Neural cell (in vitro differentiated cells): Measurements from ENCODE around the gene GIPC2. TPM values are rescaled to one million over a fixed set of nuclear protein-coding genes. Genes with fewer than 3 reads are reported as not detected.

Source experiments
- H2AFZ ChIP-seq: fragments of 200-600, 300-800 bp; sonication (generic), shearing (Covaris generic); 2 replicates; pipeline ENCODE4 v1.6.0; 2014; ENCODE audit warnings: low read depth, mild to moderate bottlenecking, antibody characterized with exemption, low read length, moderate library complexity
- H3F3A ChIP-seq: fragments of 200-600 bp; shearing (Covaris generic); 2 replicates; pipeline ENCODE4 v1.6.1; 2016; ENCODE audit warnings: mild to moderate bottlenecking, moderate library complexity, mixed read lengths, antibody characterized with exemption, low read length; ENCODE audit not compliant: insufficient read depth, poor library complexity, severe bottlenecking
- H3K27ac ChIP-seq: fragments of 200-600, 300-800 bp; sonication (generic), shearing (Covaris generic); 2 replicates; pipeline ENCODE4 v1.5.1; 2014; ENCODE audit warnings: mild to moderate bottlenecking, low read length, moderate library complexity
- H3K27me3 ChIP-seq: fragments of 300-800, 200-600 bp; sonication (generic), shearing (Covaris generic); 2 replicates; pipeline ENCODE4 v1.6.0; 2014; ENCODE audit warnings: mild to moderate bottlenecking, low read depth, low read length, moderate library complexity; ENCODE audit not compliant: insufficient read depth
- H3K36me3 ChIP-seq: fragments of 300-800, 200-600 bp; sonication (generic), shearing (Covaris generic); 2 replicates; pipeline ENCODE4 v1.5.1; 2014; ENCODE audit warnings: mild to moderate bottlenecking, antibody characterized with exemption, low read length, moderate library complexity; ENCODE audit not compliant: insufficient read depth
- H3K4me2 ChIP-seq: fragments of 300-800, 200-600 bp; sonication (generic), shearing (Covaris generic); 2 replicates; pipeline ENCODE4 v1.6.0; 2014; ENCODE audit warnings: mild to moderate bottlenecking, low read length
- H3K4me3 ChIP-seq: fragments of 300-800, 200-600 bp; sonication (generic), shearing (Covaris generic); 2 replicates; pipeline ENCODE4 v1.5.1; 2014; ENCODE audit warnings: mild to moderate bottlenecking, low read length, moderate library complexity
- H3K79me2 ChIP-seq: fragments of 200-600 bp; shearing (Covaris generic); replicated peaks from 2 replicates; pipeline ENCODE4 v1.6.0; 2014; ENCODE audit warnings: mild to moderate bottlenecking, low read length, moderate library complexity; ENCODE audit not compliant: insufficient read depth
- H3K9ac ChIP-seq: fragments of 300-800, 200-600 bp; sonication (generic), shearing (Covaris generic); 2 replicates; pipeline ENCODE4 v1.6.1; 2016; ENCODE audit warnings: mild to moderate bottlenecking, low read length, mixed read lengths
- H3K9me2 ChIP-seq: fragments of 200-600 bp; shearing (Covaris generic); 2 replicates; pipeline ENCODE4 v1.6.1; 2016; ENCODE audit warnings: mild to moderate bottlenecking, low read length, mixed read lengths; ENCODE audit not compliant: insufficient read depth
- H3K9me3 ChIP-seq: fragments of 200-600, 300-800 bp; sonication (generic), shearing (Covaris generic); 2 replicates; pipeline ENCODE4 v1.6.1; 2016; ENCODE audit warnings: mild to moderate bottlenecking, mixed run types, low read length, moderate library complexity, mixed read lengths
- H4K20me1 ChIP-seq: fragments of 200-600 bp; shearing (Covaris generic); 2 replicates; pipeline ENCODE4 v1.6.1; 2016; ENCODE audit warnings: mild to moderate bottlenecking, mixed run types; ENCODE audit not compliant: insufficient read depth
- EP300 ChIP-seq: fragments of 450-650 bp; conservative IDR thresholded peaks from 2 replicates; pipeline ENCODE4 v1.6.1; 2014; ENCODE audit warnings: antibody characterized with exemption, mild to moderate bottlenecking, moderate library complexity; ENCODE audit not compliant: poor library complexity, severe bottlenecking
- EZH2 ChIP-seq: fragments of 200-600, 300-800 bp; shearing (Covaris generic), sonication (generic); IDR thresholded peaks from 2 replicates; pipeline ENCODE4 v1.6.1; 2014; ENCODE audit warnings: antibody characterized with exemption, low read length, borderline replicate concordance, mild to moderate bottlenecking; ENCODE audit not compliant: insufficient read depth, poor library complexity, severe bottlenecking
- MXI1 ChIP-seq: fragments of 450-650 bp; conservative IDR thresholded peaks from 2 replicates; pipeline ENCODE4 v1.6.1; 2014; ENCODE audit warnings: antibody characterized with exemption, mild to moderate bottlenecking; ENCODE audit not compliant: poor library complexity, severe bottlenecking
- POLR2AphosphoS5 ChIP-seq: IDR thresholded peaks from 2 replicates; pipeline ENCODE4 v1.6.1; 2012
- RAD21 ChIP-seq: fragments of 450-650 bp; conservative IDR thresholded peaks from 2 replicates; pipeline ENCODE4 v1.6.1; 2014; ENCODE audit warnings: antibody characterized with exemption, mild to moderate bottlenecking, moderate library complexity
- SMC3 ChIP-seq: fragments of 450-650 bp; conservative IDR thresholded peaks from 2 replicates; pipeline ENCODE4 v1.6.1; 2014; ENCODE audit warnings: antibody characterized with exemption, mild to moderate bottlenecking, moderate library complexity; ENCODE audit not compliant: poor library complexity
- TAF1 ChIP-seq: IDR thresholded peaks from 2 replicates; pipeline ENCODE4 v1.6.1; 2012; ENCODE audit warnings: low read depth
- polyA plus RNA-seq: library from polyadenylated mRNA; depleted of rRNA; stranded (reverse); fragments of >200 nt; gene quantifications from 2 replicates; pipeline ENCODE4 v1.2.3, GENCODE V29; 2014
- TF ChIP-seq, protein P1 (sequence below): IDR thresholded peaks from 2 replicates; pipeline ENCODE4 v1.6.1; 2012; ENCODE audit warnings: borderline replicate concordance
- TF ChIP-seq, protein P2 (sequence below): fragments of 450-650 bp; IDR thresholded peaks from 2 replicates; pipeline ENCODE4 v1.5.1; 2014; ENCODE audit warnings: antibody characterized with exemption, mild to moderate bottlenecking, moderate library complexity; ENCODE audit not compliant: poor library complexity, severe bottlenecking

GIPC2 gene
- polyA plus RNA-seq, 1 donor from 2014 or later: 1.3 TPM

DNA sequence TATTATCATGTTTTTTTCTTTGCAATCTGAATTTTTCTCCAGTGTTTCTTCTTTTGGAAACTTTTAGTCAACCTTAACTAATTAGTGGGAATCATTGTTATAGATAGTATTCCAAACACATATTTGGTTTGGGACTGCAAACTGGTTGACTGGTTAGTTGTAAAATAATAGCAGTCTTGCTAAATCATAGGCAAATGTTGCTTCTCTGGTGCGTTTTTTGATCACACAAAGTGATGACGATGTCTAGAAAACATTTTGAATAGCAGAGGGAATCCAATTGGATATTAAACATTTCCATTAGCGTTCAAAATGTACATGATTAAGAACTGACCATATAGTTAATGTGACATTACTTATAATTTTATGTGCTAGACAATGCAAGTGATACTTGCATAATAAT lies 36.5 kb upstream of the GIPC2 start:
- Histone ChIP-seq H2AFZ (no peak overlapping the region), H3K27me3 (no peaks in the 10 kb centered on the region), H3K27ac (no peak overlapping the region), H3K9me2 (no peaks in the 10 kb centered on the region), H3K9me3 (no peaks in the 10 kb centered on the region), H3F3A (no peaks in the 10 kb centered on the region), H3K79me2 (peaks cover 24% of the 10 kb centered on the region), H3K9ac (no peak overlapping the region), H4K20me1 (no peaks in the 10 kb centered on the region), H3K4me2 (no peak overlapping the region), H3K36me3 (no peaks in the 10 kb centered on the region), H3K4me3 (no peak overlapping the region)
- TF ChIP-seq MXI1 (no peak), SMC3 (no peak), POLR2AphosphoS5 (no peak), RAD21 (no peak), TAF1 (no peak), EP300 (no peak), EZH2 (no peak)
- TF ChIP-seq, protein P1, sequence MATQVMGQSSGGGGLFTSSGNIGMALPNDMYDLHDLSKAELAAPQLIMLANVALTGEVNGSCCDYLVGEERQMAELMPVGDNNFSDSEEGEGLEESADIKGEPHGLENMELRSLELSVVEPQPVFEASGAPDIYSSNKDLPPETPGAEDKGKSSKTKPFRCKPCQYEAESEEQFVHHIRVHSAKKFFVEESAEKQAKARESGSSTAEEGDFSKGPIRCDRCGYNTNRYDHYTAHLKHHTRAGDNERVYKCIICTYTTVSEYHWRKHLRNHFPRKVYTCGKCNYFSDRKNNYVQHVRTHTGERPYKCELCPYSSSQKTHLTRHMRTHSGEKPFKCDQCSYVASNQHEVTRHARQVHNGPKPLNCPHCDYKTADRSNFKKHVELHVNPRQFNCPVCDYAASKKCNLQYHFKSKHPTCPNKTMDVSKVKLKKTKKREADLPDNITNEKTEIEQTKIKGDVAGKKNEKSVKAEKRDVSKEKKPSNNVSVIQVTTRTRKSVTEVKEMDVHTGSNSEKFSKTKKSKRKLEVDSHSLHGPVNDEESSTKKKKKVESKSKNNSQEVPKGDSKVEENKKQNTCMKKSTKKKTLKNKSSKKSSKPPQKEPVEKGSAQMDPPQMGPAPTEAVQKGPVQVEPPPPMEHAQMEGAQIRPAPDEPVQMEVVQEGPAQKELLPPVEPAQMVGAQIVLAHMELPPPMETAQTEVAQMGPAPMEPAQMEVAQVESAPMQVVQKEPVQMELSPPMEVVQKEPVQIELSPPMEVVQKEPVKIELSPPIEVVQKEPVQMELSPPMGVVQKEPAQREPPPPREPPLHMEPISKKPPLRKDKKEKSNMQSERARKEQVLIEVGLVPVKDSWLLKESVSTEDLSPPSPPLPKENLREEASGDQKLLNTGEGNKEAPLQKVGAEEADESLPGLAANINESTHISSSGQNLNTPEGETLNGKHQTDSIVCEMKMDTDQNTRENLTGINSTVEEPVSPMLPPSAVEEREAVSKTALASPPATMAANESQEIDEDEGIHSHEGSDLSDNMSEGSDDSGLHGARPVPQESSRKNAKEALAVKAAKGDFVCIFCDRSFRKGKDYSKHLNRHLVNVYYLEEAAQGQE: no peak

DNA sequence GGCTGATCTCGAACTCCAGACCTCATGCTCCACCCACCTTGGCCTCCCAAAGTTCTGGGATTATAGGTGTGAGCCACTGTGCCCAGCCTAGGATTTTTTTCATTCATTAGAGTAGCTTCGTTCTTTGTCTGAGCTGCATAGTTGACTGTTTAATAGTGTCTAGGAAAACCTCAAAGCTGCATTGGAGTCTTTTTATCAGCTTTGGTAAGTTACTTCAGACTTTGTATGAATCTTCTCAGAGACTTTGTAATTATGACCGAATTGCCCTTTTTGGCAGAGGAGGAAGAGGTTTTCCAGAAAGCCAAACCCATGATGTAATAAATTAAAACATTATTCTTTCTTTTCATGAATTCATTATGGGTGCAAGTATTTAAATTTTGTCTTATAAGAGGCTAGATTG lies 35.9 kb upstream of the GIPC2 start:
- no peak overlapping the region for H3K27ac ChIP-seq
- no peaks in the 10 kb centered on the region for H3F3A ChIP-seq
- H3K9me3 ChIP-seq: no peaks in the 10 kb centered on the region
- no peak overlapping the region for H3K4me2 ChIP-seq
- no peaks in the 10 kb centered on the region for H3K9me2 ChIP-seq
- H3K79me2 ChIP-seq: peaks cover 24% of the 10 kb centered on the region
- no peaks in the 10 kb centered on the region for H3K27me3 ChIP-seq
- no peak overlapping the region for H3K9ac ChIP-seq
- H3K4me3 ChIP-seq: no peak overlapping the region
- H3K36me3 ChIP-seq: no peaks in the 10 kb centered on the region
- H4K20me1 ChIP-seq: no peaks in the 10 kb centered on the region
- TF ChIP-seq POLR2AphosphoS5: no peak
- TF ChIP-seq SMC3: no peak
- TF ChIP-seq EZH2: no peak
- no peak for TF ChIP-seq RAD21
- TF ChIP-seq, protein P2, sequence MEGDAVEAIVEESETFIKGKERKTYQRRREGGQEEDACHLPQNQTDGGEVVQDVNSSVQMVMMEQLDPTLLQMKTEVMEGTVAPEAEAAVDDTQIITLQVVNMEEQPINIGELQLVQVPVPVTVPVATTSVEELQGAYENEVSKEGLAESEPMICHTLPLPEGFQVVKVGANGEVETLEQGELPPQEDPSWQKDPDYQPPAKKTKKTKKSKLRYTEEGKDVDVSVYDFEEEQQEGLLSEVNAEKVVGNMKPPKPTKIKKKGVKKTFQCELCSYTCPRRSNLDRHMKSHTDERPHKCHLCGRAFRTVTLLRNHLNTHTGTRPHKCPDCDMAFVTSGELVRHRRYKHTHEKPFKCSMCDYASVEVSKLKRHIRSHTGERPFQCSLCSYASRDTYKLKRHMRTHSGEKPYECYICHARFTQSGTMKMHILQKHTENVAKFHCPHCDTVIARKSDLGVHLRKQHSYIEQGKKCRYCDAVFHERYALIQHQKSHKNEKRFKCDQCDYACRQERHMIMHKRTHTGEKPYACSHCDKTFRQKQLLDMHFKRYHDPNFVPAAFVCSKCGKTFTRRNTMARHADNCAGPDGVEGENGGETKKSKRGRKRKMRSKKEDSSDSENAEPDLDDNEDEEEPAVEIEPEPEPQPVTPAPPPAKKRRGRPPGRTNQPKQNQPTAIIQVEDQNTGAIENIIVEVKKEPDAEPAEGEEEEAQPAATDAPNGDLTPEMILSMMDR: no peak
- TF ChIP-seq, protein P1: no peak
- TF ChIP-seq TAF1: no peak
- no peak for TF ChIP-seq MXI1
- TF ChIP-seq EP300: no peak
- no peak overlapping the region for H2AFZ ChIP-seq
